Fibroblast of lung (primary cell): Measurements from ENCODE around the gene CADM3.

ENCODE experiments used
- CTCF ChIP-seq, 2 donors: IDR thresholded peaks in 1 of 2; conservative IDR thresholded peaks in 1 of 2; 1 replicate in 1 of 2; 2 replicates in 1 of 2; pipeline ENCODE4 v1.5.1; 2011 to 2012; ENCODE audit warnings: low read length in 2 of 2, control low read depth in 1 of 2, inconsistent platforms in 1 of 2, low read depth in 1 of 2, mild to moderate bottlenecking in 1 of 2
- EZH2 ChIP-seq: IDR thresholded peaks from 2 replicates; pipeline ENCODE4 v1.5.1; 2012; ENCODE audit warnings: low read length, control low read depth, mild to moderate bottlenecking; ENCODE audit errors: missing control alignments

DNA sequence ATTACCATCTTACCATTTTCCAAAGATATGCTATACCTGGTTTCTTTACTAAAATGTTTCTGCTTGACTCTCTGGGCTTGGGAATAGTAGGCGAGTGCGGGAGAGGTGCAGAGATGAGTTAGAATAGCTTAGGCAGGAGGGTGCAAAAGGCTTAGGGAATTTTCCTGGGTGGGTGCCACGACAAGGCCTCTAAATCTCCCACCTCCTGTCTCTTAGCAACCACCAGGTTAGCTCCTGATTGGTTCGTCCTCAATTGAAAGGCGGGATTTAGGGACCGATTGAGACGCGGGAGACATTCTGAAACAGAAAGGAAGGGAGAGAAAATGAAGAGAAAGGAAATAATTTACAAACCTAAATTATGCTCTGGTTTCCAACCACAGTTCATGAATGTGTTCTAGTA lies 36.4 kb downstream of the CADM3 start:
- TF ChIP-seq CTCF (conservative IDR thresholded peaks at IDR 0.05 in 1 of 2, IDR thresholded peaks at IDR 0.05 in 1 of 2; ENCODE audit: low read depth in 1 of 2, low read length in 2 of 2) (no peak), EZH2 (no peak)
